GM19452 (cell line): ENCODE data around the gene HLA-E.
A peak's percentile ranks its signal among the peaks of the same experiment; 100 is the strongest.

Source experiments
- ATAC-seq: cut with Tn5 transposase; IDR thresholded peaks from one replicate; pipeline ENCODE4 v1.9.1; 2021; ENCODE audit not compliant: unreplicated experiment

Gene HLA-E

DNA sequence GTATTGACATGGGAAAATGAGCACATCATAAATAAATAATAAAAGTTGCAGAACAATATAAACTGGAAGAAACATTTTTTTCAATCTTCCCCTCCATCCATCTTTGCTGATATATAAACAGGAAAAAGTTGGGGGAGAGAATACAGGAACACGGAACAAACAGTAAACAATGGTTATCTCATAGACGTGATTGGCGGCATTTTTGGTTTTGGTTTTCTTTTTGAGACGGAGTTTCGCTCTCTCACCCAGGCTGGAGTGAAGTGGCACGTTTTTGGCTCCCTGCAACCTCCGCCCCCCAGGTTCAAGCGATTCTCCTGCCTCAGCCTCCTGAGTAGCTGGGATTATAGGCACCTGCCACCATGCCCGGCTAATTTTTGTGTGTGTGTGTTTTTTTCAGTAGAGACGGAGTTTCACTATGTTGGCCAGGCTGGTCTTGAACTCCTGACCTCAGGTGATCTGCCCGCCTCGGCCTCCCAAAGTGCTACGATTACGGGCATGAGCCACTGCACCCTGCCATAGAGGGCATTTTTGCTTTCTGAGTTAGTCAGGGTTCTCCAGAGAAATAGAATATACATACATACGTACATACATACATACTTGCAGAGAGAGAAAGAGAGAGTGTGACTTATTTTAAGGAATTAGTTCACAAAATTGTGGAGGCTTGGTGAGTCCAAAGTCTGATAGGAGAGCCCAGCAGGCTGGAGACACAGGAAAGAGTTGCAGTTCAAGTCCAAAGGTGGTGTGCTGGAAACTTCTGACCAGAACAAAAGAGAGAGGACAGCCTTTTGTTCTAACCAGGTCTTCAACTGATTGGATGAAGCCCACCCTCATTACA lies 44.4 kb downstream of the HLA-E start:
- no peak for ATAC-seq

DNA sequence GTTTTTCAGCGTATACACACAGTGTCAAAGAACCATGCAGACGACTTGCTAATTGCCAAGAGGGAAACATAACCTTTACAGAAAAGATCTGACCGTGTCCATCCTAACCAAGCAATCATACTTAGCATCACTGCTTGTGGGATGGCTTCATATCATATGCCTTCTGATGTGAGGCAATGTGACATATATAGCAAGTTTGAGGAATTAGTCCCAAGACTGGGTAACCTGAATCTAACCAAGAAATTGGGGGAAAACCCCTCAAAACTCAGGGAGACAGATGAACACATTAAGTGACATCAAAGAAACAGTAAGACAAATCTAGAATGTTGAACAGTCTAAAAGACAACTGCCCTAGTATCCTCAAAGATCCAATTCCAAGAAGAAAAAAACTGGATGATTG lies 48.6 kb downstream of the HLA-E start:
- ATAC-seq = no peak

- peak; percentile 59 for ATAC-seq
Observed at GRCh38 chr6:30541515-30542403, 52.5 kb downstream of the HLA-E start.

DNA sequence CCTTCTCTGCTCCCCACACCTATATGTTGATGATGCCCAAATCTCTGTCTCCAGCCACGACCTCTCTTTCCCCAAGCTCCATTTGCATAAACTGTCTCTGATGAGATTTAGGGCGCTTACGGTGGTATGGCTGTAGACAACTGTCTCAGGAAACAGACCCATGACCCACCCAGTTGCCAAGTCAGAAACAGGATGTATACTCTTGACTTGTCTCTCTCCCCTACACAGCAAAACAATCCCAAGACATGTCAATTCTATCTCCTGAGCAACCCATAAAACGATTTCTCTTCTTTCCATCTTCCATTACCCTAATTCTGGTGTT lies 53.1 kb downstream of the HLA-E start:
- ATAC-seq = no peak

DNA sequence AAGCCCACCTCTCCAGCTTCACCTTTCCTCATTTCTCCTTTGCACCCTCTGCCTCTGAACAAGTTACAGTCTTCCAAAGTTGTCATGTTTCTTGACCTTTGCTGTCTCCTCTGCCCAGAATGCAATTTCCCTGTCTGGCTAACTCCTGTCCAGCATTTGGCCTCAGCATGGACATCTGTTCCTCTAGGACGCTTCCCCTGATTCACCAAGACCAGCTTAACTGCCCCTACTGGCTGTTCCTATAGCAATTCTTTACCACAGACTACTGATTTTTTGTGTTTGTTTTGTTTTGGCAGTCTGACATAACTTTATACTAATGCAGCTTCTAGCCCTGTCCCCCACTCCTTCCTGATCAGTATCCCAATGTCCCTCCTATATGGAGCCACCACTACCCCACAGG lies 53.6 kb downstream of the HLA-E start:
- no peak for ATAC-seq
